Frontal cortex (tissue), 4 donors: ENCODE measurements around the gene IFNGR2. TPM values are rescaled to one million over a fixed set of nuclear protein-coding genes. Genes with fewer than 3 reads are reported as not detected.
A peak's percentile ranks its signal among the peaks of the same experiment; 100 is the strongest.

Experiments
- DNase-seq, 2 donors: peaks; one replicate each; pipeline ENCODE4 v3.0.0; 2012; ENCODE audit warnings: low spot score in 2 of 2
- FAIRE-seq: peaks from 2 replicates; lab custom pipeline; 2012; peaks lifted over from hg19 to GRCh38; lab: Jason Lieb, UNC
- total RNA-seq: library from RNA; depleted of rRNA; stranded (reverse); fragments of >200 nt; gene quantifications from one replicate; pipeline ENCODE4 v1.2.3, GENCODE V29; 2014
- donor health status: control.
- donor health status: control.
- donor health status: control.

Gene IFNGR2
- total RNA-seq, 1 donor from 2014 or later: 60.3 TPM

- no peak for DNase-seq
- FAIRE-seq: no peak
These were observed 73.9 kb downstream of the IFNGR2 start for GRCh38 chr21:33477066-33477465.

GRCh38 chr21:33478182-33478581, 75.0 kb downstream of the IFNGR2 start:
- FAIRE-seq: no peak

GRCh38 chr21:33478935-33479678, 75.9 kb downstream of the IFNGR2 start:
- FAIRE-seq (no peak), DNase-seq (peak; percentile 37 to 54)

More at GRCh38 chr21:33478182-33478581, 75.0 kb downstream of the IFNGR2 start:
- DNase-seq: no peak

GRCh38 chr21:33479679-33480480, 76.7 kb downstream of the IFNGR2 start, which contains the start of gene TMEM50B:
Gene TMEM50B, minus strand, starts transcription at chr21:33479974. Its CDS starts 11,089 bp downstream, at chr21:33468885.
- FAIRE-seq (no peak), DNase-seq (peak; percentile 95 to 98)

GRCh38 chr21:33480481-33481103, 77.4 kb downstream of the IFNGR2 start:
- DNase-seq (no peak), FAIRE-seq (no peak)

- DNase-seq (no peak), FAIRE-seq (no peak)
These were observed 78.2 kb downstream of the IFNGR2 start for GRCh38 chr21:33481314-33481943.

Other genes with a start within 250 kb of the IFNGR2 start
- gene IFNAR2, start 173.5 kb upstream of the IFNGR2 start, total RNA-seq: 15.1 TPM
- gene IL10RB, start 137.0 kb upstream of the IFNGR2 start, total RNA-seq: 12.2 TPM
- 49.3 TPM for gene IFNAR1, start 78.4 kb upstream of the IFNGR2 start, total RNA-seq
- gene TMEM50B, start 76.6 kb downstream of the IFNGR2 start, total RNA-seq: 46.9 TPM
- gene DNAJC28, start 88.3 kb downstream of the IFNGR2 start, total RNA-seq: 6.5 TPM
- 83.2 TPM for gene GART, start 138.7 kb downstream of the IFNGR2 start, total RNA-seq
- gene SON, start 139.6 kb downstream of the IFNGR2 start, total RNA-seq: 95.0 TPM
- 24.5 TPM for gene DONSON, start 185.3 kb downstream of the IFNGR2 start, total RNA-seq
- gene CRYZL1, start 238.3 kb downstream of the IFNGR2 start, total RNA-seq: 68.9 TPM
- 73.8 TPM for gene ITSN1, start 239.1 kb downstream of the IFNGR2 start, total RNA-seq